ENCODE data around the gene ZP3.
"Not testable (repeated sequence)": the region's sequence is repeated elsewhere in the genome, so short reads cannot be mapped to it uniquely, and the experiment has no call there.

GRCh38 chr7:76476742-76477474, 52.2 kb downstream of the ZP3 start:
- TF ChIP-seq POLR2A (IDR thresholded peaks at IDR 0.05; ENCODE audit: low read length); GATA1 (IDR thresholded peaks at IDR 0.05; ENCODE audit: low read depth, low read length): not testable (repeated sequence)

All from erythroblast (primary cell).